OCI-LY3 (cell line): ENCODE results near the gene RAP2A.

Source experiments
- EZH2phosphoT487 ChIP-seq: fragments of 200-600 bp; shearing (Covaris generic); IDR thresholded peaks from 2 replicates; pipeline ENCODE4 v1.6.1; 2018; ENCODE audit warnings: antibody characterized with exemption, mixed run types, low read depth
- TF ChIP-seq, protein P1 (sequence below): fragments of 200-600, 300-600 bp; sonication (generic); IDR thresholded peaks from 2 replicates; pipeline ENCODE4 v1.5.1; 2014; ENCODE audit warnings: antibody characterized with exemption, low read length, low read depth

DNA sequence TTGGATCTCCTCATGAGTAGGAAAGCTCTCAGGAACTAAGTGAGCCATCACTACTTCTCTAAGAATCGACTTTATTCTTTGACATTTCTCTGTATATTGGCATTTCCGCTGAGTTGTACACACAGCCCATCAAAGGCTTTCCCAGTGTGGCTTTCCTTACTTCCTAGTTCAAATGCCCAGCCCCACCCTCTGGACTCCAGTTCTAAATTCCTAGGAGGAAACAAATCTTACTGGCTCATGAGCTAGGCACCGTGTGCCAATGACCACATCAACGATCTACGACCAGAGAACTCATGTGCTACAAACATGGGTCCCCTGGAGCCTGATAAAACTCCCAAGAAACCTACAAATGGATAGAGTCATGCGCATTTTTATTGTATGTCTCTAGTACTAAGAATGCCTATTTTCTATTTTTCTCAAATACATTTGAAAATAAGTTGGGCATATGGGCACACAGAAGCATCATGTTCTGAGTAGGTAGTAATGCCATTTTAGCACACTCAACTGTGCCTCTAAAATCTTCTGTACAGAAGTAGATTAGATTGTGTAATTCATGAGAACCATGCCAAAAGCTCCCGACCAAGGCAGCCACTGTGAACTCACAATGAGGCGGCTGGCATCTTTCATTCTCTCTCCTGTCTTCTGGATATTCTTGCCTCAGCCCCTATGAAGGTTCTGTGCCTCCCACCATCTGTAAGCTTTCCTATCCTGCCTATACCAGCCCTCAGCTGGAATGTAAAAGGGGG lies 10.5 kb upstream of the RAP2A start:
- TF ChIP-seq, protein P1, sequence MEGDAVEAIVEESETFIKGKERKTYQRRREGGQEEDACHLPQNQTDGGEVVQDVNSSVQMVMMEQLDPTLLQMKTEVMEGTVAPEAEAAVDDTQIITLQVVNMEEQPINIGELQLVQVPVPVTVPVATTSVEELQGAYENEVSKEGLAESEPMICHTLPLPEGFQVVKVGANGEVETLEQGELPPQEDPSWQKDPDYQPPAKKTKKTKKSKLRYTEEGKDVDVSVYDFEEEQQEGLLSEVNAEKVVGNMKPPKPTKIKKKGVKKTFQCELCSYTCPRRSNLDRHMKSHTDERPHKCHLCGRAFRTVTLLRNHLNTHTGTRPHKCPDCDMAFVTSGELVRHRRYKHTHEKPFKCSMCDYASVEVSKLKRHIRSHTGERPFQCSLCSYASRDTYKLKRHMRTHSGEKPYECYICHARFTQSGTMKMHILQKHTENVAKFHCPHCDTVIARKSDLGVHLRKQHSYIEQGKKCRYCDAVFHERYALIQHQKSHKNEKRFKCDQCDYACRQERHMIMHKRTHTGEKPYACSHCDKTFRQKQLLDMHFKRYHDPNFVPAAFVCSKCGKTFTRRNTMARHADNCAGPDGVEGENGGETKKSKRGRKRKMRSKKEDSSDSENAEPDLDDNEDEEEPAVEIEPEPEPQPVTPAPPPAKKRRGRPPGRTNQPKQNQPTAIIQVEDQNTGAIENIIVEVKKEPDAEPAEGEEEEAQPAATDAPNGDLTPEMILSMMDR = no peak
- no peak for TF ChIP-seq EZH2phosphoT487
